K562 (cell line): Measurements from ENCODE around the gene FMN1. TPM values are rescaled to one million over a fixed set of nuclear protein-coding genes. Genes with fewer than 3 reads are reported as not detected.

ENCODE experiments used
- ATAC-seq: fragments of 200-7000 bp; cut with Tn5 transposase; 3 replicates; pipeline ENCODE4 v1.9.1; 2020; ENCODE audit warnings: moderate library complexity
- BruUV-seq: library from RNA; stranded (reverse); fragments of 400-500 nt; replicated peaks from 2 replicates; lab custom pipeline; 2021; lab: Mats Ljungman, UMichigan
- CTCF ChIA-PET: fragments of 300-600 bp; formaldehyde crosslinking; extraction: SDS; loops from one replicate; lab custom pipeline; 2021; ENCODE audit warnings: low intra/inter-chr PET ratio; lab: Yijun Ruan, JAX
- POLR2A ChIA-PET: fragments of 300-600, 350-650 bp; sonication (Branson Sonifier 250); formaldehyde crosslinking; extraction: SDS; loops from one replicate; lab custom pipeline; 2021; ENCODE audit warnings: antibody characterized with exemption, inconsistent platforms; lab: Yijun Ruan, JAX
- DNase-seq, 4 experiments: peaks; one replicate each; pipeline versions ENCODE4 v3.0.0 to v3.0.0-alpha.2; 2011 to 2018; ENCODE audit warnings: low spot score in 3 of 4, mixed read lengths in 3 of 4; ENCODE audit errors: extremely low read depth in 1 of 4
- FAIRE-seq: peaks from 2 replicates; lab custom pipeline; 2011; peaks lifted over from hg19 to GRCh38; lab: Jason Lieb, UNC
- H2AFZ ChIP-seq: 2 replicates; pipeline ENCODE4 v1.6.0; 2011; ENCODE audit warnings: low read depth, low read length, control low read depth, inconsistent platforms
- H3K27ac ChIP-seq: fragments of 200-600 bp; 3 replicates; pipeline ENCODE4 v1.8.0; 2011; ENCODE audit warnings: low read depth, mild to moderate bottlenecking, control low read depth, inconsistent platforms, low read length, moderate library complexity, mixed read lengths; ENCODE audit errors: extremely low read depth
- H3K27me3 ChIP-seq, 2 experiments: fragments of 300-600 bp in 1 of 2; 2 replicates in 1 of 2; 3 replicates in 1 of 2; pipeline versions ENCODE4 v1.6.0 to v1.8.0; 2011; ENCODE audit warnings: inconsistent platforms in 2 of 2, low read length in 2 of 2, mild to moderate bottlenecking in 1 of 2, mixed read lengths in 1 of 2, moderate library complexity in 1 of 2; ENCODE audit not compliant: control insufficient read depth in 2 of 2, insufficient read depth in 2 of 2
- H3K36me3 ChIP-seq: fragments of 300-600 bp; 3 replicates; pipeline ENCODE4 v1.8.0; 2011; ENCODE audit warnings: mild to moderate bottlenecking, low read length, inconsistent platforms; ENCODE audit not compliant: control insufficient read depth, insufficient read depth
- H3K4me1 ChIP-seq, 2 experiments: fragments of 200-600 bp in 1 of 2; replicated peaks in 1 of 2; 2 replicates in 1 of 2; 3 replicates in 1 of 2; pipeline versions ENCODE4 v1.5.1 to v1.8.0; 2011; ENCODE audit warnings: inconsistent platforms in 2 of 2, low read length in 2 of 2, mild to moderate bottlenecking in 1 of 2, mixed read lengths in 1 of 2, moderate library complexity in 1 of 2; ENCODE audit not compliant: control insufficient read depth in 2 of 2, insufficient read depth in 2 of 2
- H3K4me2 ChIP-seq: 2 replicates; pipeline ENCODE4 v1.6.1; 2011; ENCODE audit warnings: low read length, control low read depth, inconsistent platforms, mixed read lengths; ENCODE audit not compliant: insufficient read depth
- H3K4me3 ChIP-seq: fragments of 200-600 bp; sonication (generic), shearing (Covaris generic); 2 replicates; pipeline ENCODE4 v1.5.1; 2016; ENCODE audit warnings: control low read depth, inconsistent platforms
- H3K79me2 ChIP-seq: fragments of 200-600 bp; 3 replicates; pipeline ENCODE4 v1.8.0; 2011; ENCODE audit warnings: low read length, inconsistent platforms; ENCODE audit not compliant: control insufficient read depth, insufficient read depth
- H3K9ac ChIP-seq, 2 experiments: 2 replicates each; pipeline versions ENCODE4 v1.6.0 to v1.6.1; 2011; ENCODE audit warnings: low read depth in 2 of 2, low read length in 2 of 2, control low read depth in 1 of 2, inconsistent platforms in 1 of 2, mild to moderate bottlenecking in 1 of 2, mixed read lengths in 1 of 2; ENCODE audit not compliant: insufficient read depth in 1 of 2
- H3K9me1 ChIP-seq: one replicate; pipeline ENCODE4 v1.6.0; 2011; ENCODE audit warnings: inconsistent platforms, mild to moderate bottlenecking, low read length, moderate library complexity; ENCODE audit not compliant: control insufficient read depth, insufficient read depth
- H3K9me3 ChIP-seq: replicated peaks from 2 replicates; pipeline ENCODE4 v1.5.1; 2011; ENCODE audit warnings: low read depth, low read length, inconsistent platforms; ENCODE audit not compliant: control insufficient read depth, insufficient read depth
- H4K20me1 ChIP-seq: replicated peaks from 2 replicates; pipeline ENCODE4 v1.6.1; 2011; ENCODE audit warnings: low read length, inconsistent platforms, mixed read lengths; ENCODE audit not compliant: control insufficient read depth, insufficient read depth
- CREBBP ChIP-seq: IDR thresholded peaks from one replicate; pipeline ENCODE4 v1.6.1; 2012; ENCODE audit warnings: low read depth, mild to moderate bottlenecking, control low read depth, inconsistent platforms, low read length
- POU5F1 ChIP-seq: fragments of 150-350 bp; IDR thresholded peaks from 2 replicates; pipeline ENCODE4 v1.6.1; 2014; ENCODE audit warnings: borderline replicate concordance, low read length, low read depth, mild to moderate bottlenecking; ENCODE audit not compliant: partially characterized antibody
- SAFB2 ChIP-seq: fragments of 200-400 bp; formaldehyde crosslinking; IDR thresholded peaks from 2 replicates; pipeline ENCODE4 v1.6.1; 2018; ENCODE audit warnings: borderline replicate concordance, low read length, low read depth, moderate library complexity; ENCODE audit not compliant: severe bottlenecking
- TBP ChIP-seq: optimal IDR thresholded peaks from 2 replicates; pipeline ENCODE3; 2011; ENCODE audit warnings: low read depth, low read length, improper control_type of control experiment
- WGBS: fragments of 100-300 bp; shearing (Covaris generic); methylation state at CpG from one replicate; pipeline ENCODE4 v1.1.6; 2016; ENCODE audit warnings: low coverage, mixed read lengths; ENCODE audit not compliant: insufficient coverage; ENCODE audit errors: missing lambda C conversion rate; 5-methylcytosine and 5-hydroxymethylcytosine counted together
- in situ Hi-C: fragments of 300-500 bp; cut with MboI; formaldehyde crosslinking; loops from 4 replicates; pipeline ENCODE4 v1.15.0; 2018; ENCODE audit warnings: inconsistent platforms, mixed read lengths
- intact Hi-C: fragments of 100-400 bp; cut with micrococcal nuclease; formaldehyde crosslinking; loops from 2 replicates; pipeline ENCODE4 v1.14.2; 2022
- polyA plus RNA-seq, 8 experiments: library from polyadenylated mRNA; depleted of rRNA in 4 of 8; stranded (reverse) in 5 of 8; unstranded in 3 of 8; fragments of >200 nt; fragmentation: Nextera tagmentation in 2 of 8; fragmentation: Illumina TruSeq in 1 of 8; extraction: Ambion mirVana in 2 of 8; extraction: Trizol in 1 of 8; gene quantifications; 2 replicates each; pipeline versions ENCODE4 v1.2.1 to v1.2.3, GENCODE V29; 2011 to 2014; ENCODE audit warnings: inconsistent platforms in 1 of 8, missing spikeins in 1 of 8
- total RNA-seq, 7 experiments: library from RNA; depleted of rRNA in 6 of 7; stranded (reverse); fragments of >200 nt in 6 of 7; fragmentation: Illumina TruSeq in 2 of 7; extraction: Trizol in 2 of 7; gene quantifications; 2 replicates each; pipeline versions ENCODE4 v1.2.1 to v1.2.3, GENCODE V29; 2011 to 2021; ENCODE audit warnings: low replicate concordance in 1 of 7
- TF ChIP-seq, protein P1 (sequence below): fragments of 450-650 bp; formaldehyde crosslinking; IDR thresholded peaks from 2 replicates; pipeline ENCODE4 v1.4.0; 2022; ENCODE audit warnings: missing genetic modification characterization
- TF ChIP-seq, protein P2 (sequence below): IDR thresholded peaks from 2 replicates; pipeline ENCODE4 v1.6.1; 2016; ENCODE audit warnings: missing genetic modification characterization, missing compliant biosample characterization
- TF ChIP-seq, protein P3 (sequence below): sonication (generic); formaldehyde crosslinking; IDR thresholded peaks from 2 replicates; pipeline ENCODE4 v1.8.0; 2022; ENCODE audit warnings: mild to moderate bottlenecking, missing genetic modification reagents

Gene FMN1
- total and polyA plus RNA-seq, 9 of the 15 experiments (the other 6 are each of a cell fraction or from before 2014, with no cell fraction given) = 0.03 to 0.07 (median 0.04) TPM; not detected in 6

DNA sequence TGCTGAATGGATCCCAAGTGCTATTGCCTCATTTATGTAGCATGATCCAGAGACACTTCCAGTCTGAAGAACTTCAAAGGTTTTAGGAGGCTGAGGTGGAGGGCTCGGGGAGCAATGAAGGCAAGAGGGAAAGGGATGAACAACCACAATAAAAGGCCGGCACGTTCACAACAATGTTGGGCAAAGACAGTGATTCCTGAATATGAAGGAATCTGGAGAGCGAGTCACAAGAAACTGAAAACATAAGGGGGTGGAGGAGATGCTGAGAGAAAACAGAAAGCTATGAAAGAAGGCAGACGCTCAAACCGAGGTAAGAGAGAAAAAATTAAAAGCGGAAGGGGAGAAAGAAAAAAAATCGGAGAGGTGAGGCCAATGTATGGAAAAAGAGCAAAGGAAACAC, 356.6 kb downstream of the FMN1 start:
- Histone ChIP-seq H3K4me2 (no peak overlapping the region), H3K4me1 (no peaks in the 10 kb centered on the region), H2AFZ (no peak overlapping the region), H3K36me3 (no peaks in the 10 kb centered on the region), H4K20me1 (no peaks in the 10 kb centered on the region), H3K79me2 (no peaks in the 10 kb centered on the region), H3K27me3 (peaks cover 12 to 29% of the 10 kb centered on the region in 2 experiments; a peak in 4 of 5 replicates), H3K9ac (no peak overlapping the region), H3K9me3 (no peaks in the 10 kb centered on the region), H3K4me3 (no peak overlapping the region), H3K9me1 (no peaks in the 10 kb centered on the region), H3K27ac (no peak overlapping the region)
- intact Hi-C loops (loop anchor here (10.0 kb wide), 1 partner anchor 173 kb away; no protein-coding TSS in a partner anchor), in situ Hi-C loops (no loop called here)
- POLR2A ChIA-PET = no interaction called here
- WGBS = 1% methylated on average over 8 of the region's 8 CpGs
- ATAC-seq = no peak
- DNase-seq = no peak
- CTCF ChIA-PET = interaction anchor here (0.7 kb wide), 1 partner anchor 102 kb away, joined by 3 read pairs; no protein-coding TSS in a partner anchor
- TF ChIP-seq, protein P1, sequence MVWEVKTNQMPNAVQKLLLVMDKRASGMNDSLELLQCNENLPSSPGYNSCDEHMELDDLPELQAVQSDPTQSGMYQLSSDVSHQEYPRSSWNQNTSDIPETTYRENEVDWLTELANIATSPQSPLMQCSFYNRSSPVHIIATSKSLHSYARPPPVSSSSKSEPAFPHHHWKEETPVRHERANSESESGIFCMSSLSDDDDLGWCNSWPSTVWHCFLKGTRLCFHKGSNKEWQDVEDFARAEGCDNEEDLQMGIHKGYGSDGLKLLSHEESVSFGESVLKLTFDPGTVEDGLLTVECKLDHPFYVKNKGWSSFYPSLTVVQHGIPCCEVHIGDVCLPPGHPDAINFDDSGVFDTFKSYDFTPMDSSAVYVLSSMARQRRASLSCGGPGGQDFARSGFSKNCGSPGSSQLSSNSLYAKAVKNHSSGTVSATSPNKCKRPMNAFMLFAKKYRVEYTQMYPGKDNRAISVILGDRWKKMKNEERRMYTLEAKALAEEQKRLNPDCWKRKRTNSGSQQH (CRISPR knock-in tag) = no peak
- TF ChIP-seq, protein P2, sequence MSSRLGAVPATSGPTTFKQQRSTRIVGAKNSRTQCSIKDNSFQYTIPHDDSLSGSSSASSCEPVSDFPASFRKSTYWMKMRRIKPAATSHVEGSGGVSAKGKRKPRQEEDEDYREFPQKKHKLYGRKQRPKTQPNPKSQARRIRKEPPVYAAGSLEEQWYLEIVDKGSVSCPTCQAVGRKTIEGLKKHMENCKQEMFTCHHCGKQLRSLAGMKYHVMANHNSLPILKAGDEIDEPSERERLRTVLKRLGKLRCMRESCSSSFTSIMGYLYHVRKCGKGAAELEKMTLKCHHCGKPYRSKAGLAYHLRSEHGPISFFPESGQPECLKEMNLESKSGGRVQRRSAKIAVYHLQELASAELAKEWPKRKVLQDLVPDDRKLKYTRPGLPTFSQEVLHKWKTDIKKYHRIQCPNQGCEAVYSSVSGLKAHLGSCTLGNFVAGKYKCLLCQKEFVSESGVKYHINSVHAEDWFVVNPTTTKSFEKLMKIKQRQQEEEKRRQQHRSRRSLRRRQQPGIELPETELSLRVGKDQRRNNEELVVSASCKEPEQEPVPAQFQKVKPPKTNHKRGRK (tag) = no peak
- TF ChIP-seq TBP (no peak), POU5F1 (no peak), CREBBP (no peak), SAFB2 (no peak)
- TF ChIP-seq, protein P3, sequence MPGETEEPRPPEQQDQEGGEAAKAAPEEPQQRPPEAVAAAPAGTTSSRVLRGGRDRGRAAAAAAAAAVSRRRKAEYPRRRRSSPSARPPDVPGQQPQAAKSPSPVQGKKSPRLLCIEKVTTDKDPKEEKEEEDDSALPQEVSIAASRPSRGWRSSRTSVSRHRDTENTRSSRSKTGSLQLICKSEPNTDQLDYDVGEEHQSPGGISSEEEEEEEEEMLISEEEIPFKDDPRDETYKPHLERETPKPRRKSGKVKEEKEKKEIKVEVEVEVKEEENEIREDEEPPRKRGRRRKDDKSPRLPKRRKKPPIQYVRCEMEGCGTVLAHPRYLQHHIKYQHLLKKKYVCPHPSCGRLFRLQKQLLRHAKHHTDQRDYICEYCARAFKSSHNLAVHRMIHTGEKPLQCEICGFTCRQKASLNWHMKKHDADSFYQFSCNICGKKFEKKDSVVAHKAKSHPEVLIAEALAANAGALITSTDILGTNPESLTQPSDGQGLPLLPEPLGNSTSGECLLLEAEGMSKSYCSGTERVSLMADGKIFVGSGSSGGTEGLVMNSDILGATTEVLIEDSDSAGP = no peak
- no TSS peak for BruUV-seq
- FAIRE-seq = no peak
